Superior temporal gyrus (tissue), 1 donor: ENCODE data around the gene MAP1B.
"Not testable (repeated sequence)": the region's sequence is repeated elsewhere in the genome, so short reads cannot be mapped to it uniquely, and the experiment has no call there.

ENCODE experiments used
- DNase-seq: peaks from one replicate; pipeline ENCODE4 v3.0.0-alpha.2; 2016; ENCODE audit errors: extremely low spot score

Gene MAP1B

DNA sequence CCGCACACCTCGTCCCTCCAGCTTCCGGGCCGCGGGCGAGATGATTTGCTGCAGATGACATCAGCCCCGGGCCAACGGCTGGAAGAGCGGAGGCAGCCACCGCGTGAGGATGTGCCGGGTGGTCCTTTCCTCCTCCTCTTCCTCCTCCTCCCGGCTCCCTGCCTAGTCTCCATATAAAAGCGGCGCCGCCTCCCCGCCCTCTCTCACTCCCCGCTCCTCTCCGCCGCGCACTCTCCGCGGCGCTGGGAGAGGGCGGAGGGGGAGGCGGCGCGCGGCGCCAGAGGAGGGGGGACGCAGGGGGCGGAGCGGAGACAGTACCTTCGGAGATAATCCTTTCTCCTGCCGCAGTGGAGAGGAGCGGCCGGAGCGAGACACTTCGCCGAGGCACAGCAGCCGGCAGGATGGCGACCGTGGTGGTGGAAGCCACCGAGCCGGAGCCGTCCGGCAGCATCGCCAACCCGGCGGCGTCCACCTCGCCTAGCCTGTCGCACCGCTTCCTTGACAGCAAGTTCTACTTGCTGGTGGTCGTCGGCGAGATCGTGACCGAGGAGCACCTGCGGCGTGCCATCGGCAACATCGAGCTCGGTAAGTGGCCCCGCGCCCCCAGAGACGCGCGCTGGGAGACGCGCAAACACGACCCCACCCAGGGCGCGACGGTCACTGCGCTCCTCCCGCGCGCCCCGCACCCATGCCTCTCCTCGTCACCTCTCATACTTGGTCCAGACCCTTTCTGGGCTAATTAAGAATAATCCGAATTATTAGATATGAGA, at the start of gene MAP1B:
Gene MAP1B (plus strand): TSS at position 345 of the 770 bp plus-strand sequence. CDS start 57 bp downstream, at position 402.
- peak; percentile 68 for DNase-seq

DNA sequence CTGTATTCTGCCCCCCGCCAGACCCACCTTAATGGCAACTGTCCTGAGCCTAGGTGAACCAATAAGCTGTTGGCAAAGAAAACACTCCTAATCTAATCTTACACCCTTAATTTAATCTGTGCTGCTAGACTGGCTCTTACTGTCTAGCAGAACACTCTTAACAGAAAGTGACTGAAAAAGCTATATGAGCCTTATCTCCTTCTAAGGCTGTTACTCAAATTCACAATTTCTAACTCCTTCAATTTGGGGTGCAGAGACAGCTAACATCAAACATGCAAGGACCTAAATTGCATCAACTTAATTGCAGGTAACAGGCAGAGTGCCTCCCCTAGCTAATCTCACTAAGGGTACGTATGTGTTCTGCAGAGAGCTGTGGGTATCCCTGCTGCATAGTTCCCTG, 49.5 kb upstream of the MAP1B start:
- DNase-seq = no peak

DNA sequence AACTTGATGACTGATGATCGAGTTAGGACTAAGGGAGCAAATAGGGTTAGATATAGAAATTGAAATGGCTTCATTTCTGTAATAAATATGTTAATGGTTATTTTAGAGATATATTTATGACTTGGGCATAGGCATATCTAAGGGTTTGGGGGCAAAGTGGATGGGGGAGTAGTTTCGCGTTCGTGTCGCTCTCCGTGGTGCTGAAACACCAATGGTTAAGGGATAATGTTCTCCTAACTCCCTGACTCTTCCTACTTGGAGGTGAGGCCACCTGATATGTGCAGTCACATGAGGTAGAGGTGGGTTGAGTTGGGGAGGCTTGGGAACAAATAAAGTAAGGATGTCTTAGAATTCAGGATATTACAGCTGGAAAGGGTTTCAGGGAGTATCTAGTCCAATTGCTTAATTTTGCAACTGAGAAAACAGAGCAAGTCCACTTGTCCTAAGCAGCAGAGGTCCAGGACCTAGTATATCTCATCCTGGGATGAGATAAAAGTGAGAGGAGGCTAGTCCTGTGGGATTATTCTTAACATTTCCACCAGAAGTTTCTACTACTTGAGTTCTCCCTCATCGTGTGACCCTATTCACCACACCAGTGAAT, 44.0 kb upstream of the MAP1B start:
- no peak for DNase-seq

DNA sequence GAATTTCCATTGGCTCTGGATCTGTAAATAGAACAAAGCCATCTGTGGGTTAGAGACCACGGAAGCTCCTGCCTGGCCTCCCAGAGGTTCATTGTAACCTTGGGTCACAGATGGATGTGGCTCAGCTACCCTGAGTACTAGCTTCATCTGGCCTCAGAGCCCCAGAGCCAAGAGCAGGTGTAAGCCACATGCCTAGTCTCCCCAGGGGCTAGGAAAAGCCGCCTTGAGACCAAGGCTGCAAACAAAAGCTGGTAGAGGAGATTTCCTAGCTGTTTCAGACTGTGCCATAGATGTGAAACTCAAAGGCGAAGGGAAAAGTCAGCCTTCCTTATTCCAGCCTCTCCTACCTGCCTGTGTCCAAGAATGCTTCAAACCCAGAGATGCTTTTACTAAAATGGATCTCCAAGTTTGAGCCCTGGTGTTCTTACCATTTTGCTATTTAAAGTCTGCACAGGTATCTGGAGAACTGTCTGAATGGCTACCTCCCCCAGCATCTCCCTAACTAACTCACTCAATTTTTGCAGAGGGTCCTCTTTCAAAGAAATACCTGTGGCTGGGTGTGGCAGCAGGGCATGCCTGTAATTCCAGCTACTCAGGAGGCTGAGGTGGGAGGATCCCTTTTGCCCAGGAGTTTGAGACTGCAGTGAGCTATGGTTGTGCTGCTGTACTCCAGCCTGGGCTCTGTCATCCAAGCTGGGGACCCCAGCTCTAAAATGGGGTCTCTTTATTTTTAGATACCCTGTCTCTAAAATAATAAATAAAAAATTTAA, 42.3 kb upstream of the MAP1B start:
- no peak for DNase-seq

DNA sequence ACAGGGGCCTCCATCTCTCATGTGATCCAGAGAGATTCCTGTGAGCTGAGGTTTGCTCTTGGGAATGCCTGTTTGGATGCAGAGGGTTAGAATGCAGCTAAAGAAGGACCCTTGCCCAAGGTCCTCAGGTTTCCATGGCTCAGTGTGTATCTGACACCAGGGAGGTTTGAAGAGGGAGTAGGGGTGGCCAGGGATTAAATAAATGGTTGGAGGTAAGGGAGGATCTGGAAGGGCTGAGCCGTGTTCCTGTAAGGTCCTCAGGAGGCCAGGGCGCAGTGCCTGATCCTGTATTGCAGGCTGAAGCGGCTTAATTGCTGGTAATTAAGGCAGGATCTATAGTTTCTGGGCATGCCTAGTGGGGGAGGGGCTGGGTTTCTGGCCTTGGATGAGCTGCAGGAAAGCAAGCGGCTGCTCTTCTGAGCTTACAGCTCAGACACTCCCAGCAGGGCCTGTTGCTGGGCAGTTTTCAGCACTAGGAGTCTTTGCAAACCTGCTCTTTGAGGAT, 41.5 kb upstream of the MAP1B start:
- no peak for DNase-seq

DNA sequence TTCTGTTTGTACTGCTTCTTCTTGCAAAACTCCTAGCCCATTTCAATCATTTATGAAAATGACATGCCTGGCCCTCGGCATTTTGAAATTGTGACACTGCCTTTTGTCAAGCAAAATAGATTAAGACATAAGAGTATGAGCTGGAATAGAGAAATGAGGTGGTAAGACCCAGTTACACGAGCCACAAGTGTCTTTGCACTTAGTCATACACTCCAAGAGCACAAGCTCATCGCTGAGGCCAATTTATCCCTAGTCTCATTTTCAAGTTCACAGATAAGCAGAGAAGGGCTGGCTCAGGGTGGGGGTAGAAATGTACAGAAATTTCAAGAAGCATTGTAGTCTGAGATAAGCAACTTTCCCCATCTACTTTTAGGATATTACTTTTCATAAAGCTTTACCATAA, 40.6 kb upstream of the MAP1B start:
- no peak for DNase-seq

DNA sequence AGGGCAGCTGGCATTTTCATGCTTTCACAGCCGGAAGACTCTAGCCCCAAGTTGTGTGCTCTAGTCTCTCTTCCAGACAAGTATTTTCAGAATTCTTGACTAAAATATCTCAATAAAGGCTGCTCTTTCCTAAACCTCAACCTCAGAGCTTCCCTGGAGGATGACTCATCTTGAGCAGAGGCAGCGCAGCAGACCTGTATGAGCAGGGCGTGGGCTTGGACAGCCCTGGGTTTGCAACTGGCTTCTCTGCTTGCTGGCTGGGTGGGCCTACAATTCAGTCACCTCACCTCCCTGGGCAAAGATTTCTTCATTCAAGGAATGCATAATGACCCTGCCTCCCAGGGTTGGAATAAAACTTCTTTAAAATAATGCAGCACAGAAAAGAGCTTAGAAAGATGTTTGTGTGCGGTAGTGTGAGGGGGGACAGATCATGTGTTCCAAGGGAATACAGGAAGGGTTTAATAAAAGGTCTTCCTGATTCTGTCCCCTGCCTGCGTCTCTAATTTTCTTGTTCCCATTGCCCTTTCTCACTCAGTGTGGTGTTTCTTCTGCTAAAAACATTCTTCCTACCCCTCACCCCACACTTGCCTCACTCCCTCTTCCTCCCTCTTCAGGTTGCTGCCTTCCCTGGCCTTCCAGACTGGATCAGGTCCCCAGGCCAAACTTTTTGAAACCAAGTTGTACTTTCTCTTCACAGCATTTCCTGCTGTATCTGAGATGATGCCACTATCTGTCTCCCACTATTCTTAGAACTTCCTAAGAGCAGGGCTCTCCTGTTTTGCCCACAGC, 39.4 kb upstream of the MAP1B start:
- no peak for DNase-seq

DNA sequence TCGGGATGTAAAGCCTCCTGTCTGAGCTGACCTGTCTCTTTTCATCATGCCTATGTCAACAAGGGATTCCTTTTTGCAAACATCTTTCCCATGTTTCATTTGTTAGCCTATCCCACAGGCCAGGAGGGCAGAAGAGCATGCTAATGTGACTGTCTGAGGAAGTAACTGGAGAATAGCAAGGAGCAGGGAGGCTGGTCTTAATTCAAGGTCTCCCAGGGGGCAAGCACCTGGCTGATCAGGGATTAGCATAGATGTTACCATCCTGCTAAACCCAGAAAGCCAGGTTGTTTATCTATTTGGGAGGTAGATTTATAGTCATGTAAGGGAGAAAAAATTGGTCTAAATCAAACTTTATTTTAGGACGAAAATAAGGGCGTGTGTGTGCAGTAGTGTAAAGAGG, 36.7 kb upstream of the MAP1B start:
- no peak for DNase-seq

DNA sequence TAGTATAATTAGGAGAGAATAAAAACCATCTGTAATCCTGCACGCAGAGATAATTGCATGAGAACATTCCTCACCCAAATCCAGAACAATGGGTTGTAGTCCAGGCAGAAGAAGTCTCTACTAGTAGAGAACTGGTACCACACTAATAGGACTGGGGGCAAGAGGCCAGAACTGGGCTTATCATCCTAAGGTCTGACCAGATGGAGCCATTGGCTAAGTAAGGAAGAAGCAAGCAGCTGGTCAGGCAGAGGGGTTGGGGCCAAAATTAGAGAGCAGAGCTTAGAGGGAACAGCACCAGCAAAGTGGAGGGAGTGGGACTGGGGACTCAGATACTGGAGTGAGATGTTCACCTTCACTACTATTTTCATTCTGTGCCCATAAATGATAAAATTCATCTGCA, 35.4 kb upstream of the MAP1B start:
- no peak for DNase-seq

DNA sequence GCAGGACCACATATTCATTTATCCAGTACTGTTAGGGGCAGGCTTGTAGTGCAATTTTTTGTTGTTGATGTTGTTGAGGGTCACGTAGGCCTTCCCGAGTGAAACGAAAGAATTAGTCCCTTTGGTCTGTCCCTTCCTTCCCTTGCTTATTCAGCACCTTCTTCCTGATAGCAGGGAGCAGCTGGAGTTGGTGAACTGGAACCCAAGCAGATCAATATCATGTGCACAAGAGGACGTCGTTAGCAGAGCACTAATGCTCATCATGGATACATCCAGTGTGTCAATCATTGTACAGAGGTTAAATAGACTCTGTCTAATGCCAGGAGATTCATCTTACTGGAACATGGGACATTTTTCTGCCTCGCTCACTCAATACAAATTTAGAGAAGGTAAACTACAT, 33.0 kb upstream of the MAP1B start:
- DNase-seq = no peak

DNA sequence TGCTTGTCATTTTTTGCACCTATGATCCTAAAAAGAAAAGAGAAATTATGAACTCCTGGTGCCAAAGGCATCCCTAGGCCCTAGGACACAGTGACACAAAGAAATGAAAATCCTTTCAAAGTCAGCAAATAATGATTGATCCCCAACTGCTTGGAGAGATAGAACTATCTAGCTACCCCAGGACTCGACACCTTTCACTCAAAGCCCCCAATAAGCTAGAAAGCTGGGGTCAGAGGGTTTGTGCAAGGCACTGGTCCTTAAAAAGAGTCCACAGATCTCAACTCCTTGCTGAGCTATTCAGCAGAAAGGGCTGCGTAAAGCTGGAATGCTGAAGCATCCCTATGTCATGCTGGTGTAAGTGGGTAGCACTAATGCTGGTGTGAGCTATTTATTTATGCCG, 31.8 kb upstream of the MAP1B start:
- DNase-seq = no peak

DNA sequence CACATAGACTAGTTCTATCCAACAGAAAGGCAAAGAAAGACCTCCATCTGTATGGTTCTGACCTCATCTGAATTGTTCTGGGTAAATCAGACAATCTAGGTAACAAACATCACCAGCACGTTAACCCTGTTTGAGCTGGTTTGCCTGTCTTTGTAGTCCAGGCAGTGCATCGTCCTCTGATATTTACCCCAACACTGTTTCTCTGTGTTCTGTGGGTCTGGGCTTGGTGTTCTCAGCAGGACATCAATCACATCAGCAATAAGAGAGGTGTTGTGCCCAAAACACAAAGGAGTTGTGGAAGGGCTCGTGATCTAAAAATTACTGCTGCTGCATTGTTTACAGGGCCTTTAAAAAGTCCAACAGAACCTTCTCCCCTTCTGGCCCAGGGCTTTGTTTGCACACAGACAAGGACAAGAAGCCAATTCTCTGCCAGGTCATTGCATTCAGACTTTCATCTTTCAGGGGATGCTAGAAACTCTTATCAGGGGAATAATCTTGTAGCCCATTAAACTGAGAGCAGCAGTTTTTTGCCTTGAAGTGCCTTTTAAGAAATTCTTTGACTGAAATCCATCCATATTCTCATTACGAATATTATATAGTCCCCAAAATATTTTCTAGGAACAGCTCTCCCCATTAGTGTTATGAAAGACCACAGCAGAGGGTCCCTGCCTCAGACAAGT, 30.5 kb upstream of the MAP1B start:
- no peak for DNase-seq

DNA sequence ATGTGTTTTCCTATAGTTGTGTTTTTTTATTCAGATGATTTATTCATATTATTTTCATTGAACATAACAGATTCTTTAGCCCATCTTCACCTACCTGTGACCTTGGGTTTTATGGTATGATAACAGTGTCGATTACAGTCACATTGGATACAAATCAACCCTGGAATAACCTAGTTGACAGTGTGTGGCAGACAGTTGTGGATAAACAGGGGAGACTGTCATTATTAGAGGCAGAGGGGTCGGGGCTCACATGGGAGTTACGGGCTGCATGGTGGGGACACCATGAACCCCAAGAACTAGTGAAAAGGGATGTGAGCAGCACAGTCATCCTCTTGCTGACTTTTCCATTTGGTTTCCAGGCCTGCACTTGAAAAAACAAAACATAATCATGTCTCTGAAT, 29.9 kb upstream of the MAP1B start:
- no peak for DNase-seq

DNA sequence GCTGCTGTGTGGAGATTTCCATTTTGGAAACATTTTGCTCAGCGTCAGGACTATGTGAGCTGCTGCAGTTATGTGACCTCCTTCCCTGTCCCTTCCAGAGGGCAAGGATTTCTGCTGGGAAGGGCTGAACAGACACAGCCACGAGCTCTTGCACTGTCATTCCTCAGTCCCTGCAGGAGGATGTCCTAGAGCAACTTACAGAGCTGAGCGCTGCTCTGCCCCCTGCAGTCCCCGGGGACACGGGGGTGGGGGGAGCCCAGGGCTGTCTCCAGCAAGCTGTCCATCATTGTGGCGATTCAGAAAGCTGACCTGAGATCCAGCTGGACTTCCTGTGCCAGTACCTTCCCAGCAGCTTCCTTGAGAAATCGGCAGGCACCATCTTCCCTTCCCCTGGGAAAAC, 28.0 kb upstream of the MAP1B start:
- no peak for DNase-seq

DNA sequence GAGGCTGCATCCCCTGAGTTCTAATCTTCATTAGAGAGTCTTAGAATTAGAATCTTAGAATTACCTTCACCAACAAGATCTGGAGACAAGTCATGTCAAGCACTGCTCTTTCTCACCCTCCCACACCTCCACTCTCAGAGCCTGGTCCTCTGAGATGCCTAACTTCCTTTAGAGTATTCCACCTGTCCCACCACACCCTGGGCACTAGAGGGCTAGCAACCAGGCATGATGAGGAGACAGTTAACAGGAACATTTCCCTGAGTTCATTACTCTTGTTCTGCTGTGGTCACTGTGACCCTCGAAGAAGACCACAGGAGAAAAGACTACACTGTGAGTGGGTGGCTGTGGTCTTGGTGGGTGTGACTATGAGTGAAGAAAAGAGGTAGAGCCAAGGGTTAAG, 25.2 kb upstream of the MAP1B start:
- no peak for DNase-seq

DNA sequence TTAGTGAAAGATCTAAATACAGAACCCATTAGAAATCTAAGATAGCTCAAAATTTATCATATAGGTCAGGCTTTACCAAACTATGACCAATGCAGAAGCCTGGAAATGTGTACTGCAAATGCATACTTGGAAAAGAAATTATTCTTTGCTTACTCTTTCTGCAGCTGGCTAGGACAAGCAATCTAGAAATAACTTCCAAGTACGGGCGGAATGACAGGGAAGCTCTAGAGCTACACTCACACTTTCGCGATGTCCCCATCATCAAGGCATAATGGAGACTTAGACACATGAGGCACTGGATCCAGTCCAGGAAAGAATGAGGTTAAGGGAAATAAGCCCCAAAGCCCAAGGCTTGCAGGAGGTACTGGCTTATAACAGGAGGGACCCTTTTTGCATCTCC, 22.4 kb upstream of the MAP1B start:
- no peak for DNase-seq

DNA sequence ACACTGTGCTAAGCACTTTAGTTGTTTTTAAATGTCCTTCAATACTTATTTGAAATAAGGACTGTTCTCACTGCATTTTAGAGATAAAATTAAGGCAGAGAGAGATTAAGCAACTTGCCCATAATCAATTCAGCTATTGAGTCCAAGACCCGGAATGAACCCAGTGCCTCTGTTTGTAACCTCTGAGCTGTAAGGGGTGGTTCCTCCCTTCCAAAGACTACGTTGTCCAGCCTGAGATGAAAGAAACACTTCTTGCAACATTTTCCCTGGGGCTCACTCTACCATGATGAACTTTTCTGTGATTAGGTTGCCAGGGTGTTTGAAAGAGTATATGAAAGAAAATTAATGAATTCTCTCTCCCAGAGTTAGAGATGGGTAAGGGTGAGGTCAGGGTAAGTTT, 22.0 kb upstream of the MAP1B start:
- DNase-seq = no peak

DNA sequence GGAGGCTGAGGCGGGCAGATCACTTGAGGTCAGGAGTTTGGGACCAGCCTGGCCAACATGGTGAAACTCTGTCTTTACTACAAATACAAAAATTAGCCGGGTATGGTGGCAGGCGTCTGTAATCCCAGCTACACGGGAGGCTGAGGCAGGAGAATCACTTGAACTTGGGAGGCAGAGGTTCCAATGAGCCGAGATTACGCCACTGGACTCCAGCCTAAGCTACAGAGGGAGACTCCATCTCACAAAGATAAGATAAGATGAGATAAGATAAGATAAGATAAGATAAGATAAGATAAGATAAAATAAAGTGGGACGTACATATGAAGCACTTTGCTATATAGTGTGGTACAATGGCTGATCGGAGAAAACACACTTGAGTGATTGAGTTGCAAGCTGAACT, 17.6 kb upstream of the MAP1B start:
- not testable (repeated sequence) for DNase-seq

DNA sequence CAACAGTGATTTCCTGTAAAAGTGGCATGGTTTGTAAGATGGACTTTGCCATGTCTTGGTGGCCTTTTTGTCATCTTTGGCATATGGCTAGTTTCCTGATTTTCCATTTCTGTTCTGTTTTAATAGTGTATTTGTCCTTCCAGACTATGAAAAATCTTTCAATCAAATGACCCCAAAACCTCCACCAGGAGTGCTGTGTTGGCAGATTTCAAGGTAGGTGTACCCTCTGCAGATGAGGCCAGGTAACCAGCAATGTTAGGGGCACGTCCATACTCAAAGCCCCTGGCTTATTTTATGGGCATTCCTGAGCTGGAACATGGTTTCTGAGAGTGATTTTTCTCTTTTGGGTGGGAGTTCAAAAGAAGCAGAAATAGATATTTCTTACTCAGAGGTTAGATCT, 15.2 kb upstream of the MAP1B start:
- DNase-seq = no peak

DNA sequence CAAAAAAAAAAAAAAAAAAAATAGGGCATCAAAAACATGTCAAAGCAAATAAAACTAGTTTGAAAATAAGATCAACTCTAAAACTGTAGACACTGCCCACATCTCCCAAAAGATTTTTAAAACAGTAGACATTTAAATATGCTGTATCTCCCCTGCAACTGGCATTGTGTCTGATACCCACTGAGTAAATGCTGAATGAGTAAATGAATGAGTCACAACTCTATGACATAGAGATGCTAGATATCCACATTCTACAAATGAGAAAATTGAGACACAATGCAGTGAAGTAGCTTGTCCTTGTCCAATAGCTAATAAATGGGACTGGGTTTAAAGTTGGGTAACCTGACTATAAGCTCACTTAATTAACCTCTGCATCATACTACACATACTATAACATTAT, 14.1 kb upstream of the MAP1B start:
- no peak for DNase-seq

DNA sequence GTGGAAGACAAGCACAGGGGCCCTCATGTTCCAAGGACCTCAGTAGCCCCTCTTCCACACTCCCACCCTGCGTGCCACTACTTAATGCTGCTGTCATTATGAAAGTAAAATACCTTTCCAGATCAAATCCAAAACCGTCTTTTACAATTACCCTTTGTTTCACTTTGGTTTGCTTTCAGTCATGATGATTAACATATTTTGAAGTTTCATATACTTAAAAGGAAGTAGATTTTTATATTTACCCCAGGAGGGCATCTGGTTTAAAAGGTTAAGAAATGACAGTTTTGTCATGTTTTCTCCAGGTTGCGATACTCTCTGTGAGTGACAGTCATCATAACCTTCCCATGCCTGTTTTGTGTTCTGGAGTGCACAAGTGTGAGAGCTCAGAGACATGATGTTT, 13.5 kb upstream of the MAP1B start:
- DNase-seq = no peak
